PC-9 (cell line): ENCODE measurements around the gene MAB21L4.

ENCODE experiments used
- CTCF ChIP-seq: fragments of 200-600 bp; sonication (generic); conservative IDR thresholded peaks from 2 replicates; pipeline ENCODE4 v1.6.1; 2017; ENCODE audit warnings: mixed run types, antibody characterized with exemption, mild to moderate bottlenecking, moderate library complexity
- EZH2 ChIP-seq: fragments of 200-600 bp; sonication (generic); IDR thresholded peaks from 2 replicates; pipeline ENCODE4 v1.8.0; 2017; ENCODE audit warnings: antibody characterized with exemption, low read depth

GRCh38 chr2:240925191-240925567 lies 29.2 kb upstream of the MAB21L4 start:
- TF ChIP-seq CTCF (no peak), EZH2 (no peak)
